DND-41 (cell line): ENCODE measurements around the gene EPS15.

ENCODE experiments used
- ATAC-seq: fragments of 200-7000 bp; cut with Tn5 transposase; 3 replicates; pipeline ENCODE4 v1.9.1; 2021; ENCODE audit warnings: low read depth; ENCODE audit not compliant: insufficient read depth
- DNase-seq: peaks from one replicate; pipeline ENCODE4 v3.0.0-alpha.2; 2020
- H2AFZ ChIP-seq: 2 replicates; pipeline ENCODE4 v1.6.0; 2012; ENCODE audit warnings: low read depth, low read length
- H3K27ac ChIP-seq: 2 replicates; pipeline ENCODE4 v1.5.1; 2012; ENCODE audit warnings: low read length, inconsistent platforms
- H3K27me3 ChIP-seq: fragments of 200-600 bp; sonication (generic); 2 replicates; pipeline ENCODE4 v1.6.0; 2012; ENCODE audit warnings: low read length, mild to moderate bottlenecking, inconsistent platforms; ENCODE audit not compliant: insufficient read depth, poor library complexity
- H3K36me3 ChIP-seq: 2 replicates; pipeline ENCODE4 v1.5.1; 2012; ENCODE audit warnings: low read length, inconsistent platforms; ENCODE audit not compliant: insufficient read depth
- H3K4me1 ChIP-seq: 2 replicates; pipeline ENCODE4 v1.5.1; 2012; ENCODE audit warnings: mild to moderate bottlenecking, low read length; ENCODE audit not compliant: insufficient read depth
- H3K4me2 ChIP-seq: 2 replicates; pipeline ENCODE4 v1.6.0; 2012; ENCODE audit warnings: mild to moderate bottlenecking, moderate library complexity, low read length, inconsistent platforms; ENCODE audit not compliant: insufficient read depth
- H3K4me3 ChIP-seq, 2 experiments: fragments of 200-600 bp in 1 of 2; shearing (Covaris generic) in 1 of 2; 2 replicates each; pipeline ENCODE4 v1.5.1; 2012 to 2016; ENCODE audit warnings: inconsistent platforms in 2 of 2, low read length in 2 of 2, mild to moderate bottlenecking in 2 of 2, low read depth in 1 of 2, moderate library complexity in 1 of 2
- H3K79me2 ChIP-seq: 2 replicates; pipeline ENCODE4 v1.6.0; 2012; ENCODE audit warnings: low read length, inconsistent platforms; ENCODE audit not compliant: insufficient read depth
- H3K9ac ChIP-seq: 2 replicates; pipeline ENCODE4 v1.6.0; 2012; ENCODE audit warnings: low read depth, mild to moderate bottlenecking, inconsistent platforms, low read length, moderate library complexity
- H3K9me3 ChIP-seq: 2 replicates; pipeline ENCODE4 v1.5.1; 2012; ENCODE audit warnings: low read length, moderate library complexity, mild to moderate bottlenecking, inconsistent platforms; ENCODE audit not compliant: insufficient read depth, severe bottlenecking
- H4K20me1 ChIP-seq: 2 replicates; pipeline ENCODE4 v1.6.0; 2012; ENCODE audit warnings: low read length; ENCODE audit not compliant: insufficient read depth
- EZH2 ChIP-seq: IDR thresholded peaks from 3 replicates; pipeline ENCODE4 v1.6.1; 2012; ENCODE audit warnings: borderline replicate concordance, low read depth, mild to moderate bottlenecking, moderate library complexity, low read length, inconsistent platforms; ENCODE audit not compliant: severe bottlenecking
- TF ChIP-seq, protein P1 (sequence below): IDR thresholded peaks from 2 replicates; pipeline ENCODE4 v1.5.1; 2012; ENCODE audit warnings: borderline replicate concordance, low read length, moderate library complexity, mild to moderate bottlenecking; ENCODE audit not compliant: poor library complexity, severe bottlenecking; ENCODE audit errors: extremely low read depth

The EPS15 gene

DNA sequence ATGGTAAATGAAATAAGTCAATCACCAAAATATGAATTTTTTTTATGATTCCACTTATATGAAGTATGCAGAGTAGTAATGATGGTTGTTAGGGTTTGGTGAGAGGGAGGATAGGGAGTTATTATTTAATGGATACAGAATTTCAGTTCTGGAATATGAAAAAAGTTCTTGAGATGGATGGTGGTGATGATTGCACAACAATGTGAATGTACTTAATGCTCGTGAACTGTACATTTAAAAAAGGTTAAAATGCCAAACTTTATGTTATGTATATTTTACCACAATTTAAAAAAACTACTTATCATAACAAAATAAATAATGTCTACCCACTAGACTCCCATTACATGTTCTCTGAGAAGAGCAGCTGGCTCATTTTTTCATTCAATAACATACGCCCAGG lies 133.3 kb downstream of the EPS15 start:
- H2AFZ ChIP-seq = no peak overlapping the region
- H3K36me3 ChIP-seq = peaks cover 32% of the 10 kb centered on the region
- ATAC-seq = no peak
- no peak overlapping the region for H3K4me2 ChIP-seq
- no peaks in the 10 kb centered on the region for H3K4me1 ChIP-seq
- no peak overlapping the region for H3K4me3 ChIP-seq
- no peak for TF ChIP-seq EZH2
- TF ChIP-seq, protein P1, sequence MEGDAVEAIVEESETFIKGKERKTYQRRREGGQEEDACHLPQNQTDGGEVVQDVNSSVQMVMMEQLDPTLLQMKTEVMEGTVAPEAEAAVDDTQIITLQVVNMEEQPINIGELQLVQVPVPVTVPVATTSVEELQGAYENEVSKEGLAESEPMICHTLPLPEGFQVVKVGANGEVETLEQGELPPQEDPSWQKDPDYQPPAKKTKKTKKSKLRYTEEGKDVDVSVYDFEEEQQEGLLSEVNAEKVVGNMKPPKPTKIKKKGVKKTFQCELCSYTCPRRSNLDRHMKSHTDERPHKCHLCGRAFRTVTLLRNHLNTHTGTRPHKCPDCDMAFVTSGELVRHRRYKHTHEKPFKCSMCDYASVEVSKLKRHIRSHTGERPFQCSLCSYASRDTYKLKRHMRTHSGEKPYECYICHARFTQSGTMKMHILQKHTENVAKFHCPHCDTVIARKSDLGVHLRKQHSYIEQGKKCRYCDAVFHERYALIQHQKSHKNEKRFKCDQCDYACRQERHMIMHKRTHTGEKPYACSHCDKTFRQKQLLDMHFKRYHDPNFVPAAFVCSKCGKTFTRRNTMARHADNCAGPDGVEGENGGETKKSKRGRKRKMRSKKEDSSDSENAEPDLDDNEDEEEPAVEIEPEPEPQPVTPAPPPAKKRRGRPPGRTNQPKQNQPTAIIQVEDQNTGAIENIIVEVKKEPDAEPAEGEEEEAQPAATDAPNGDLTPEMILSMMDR = no peak
- no peak overlapping the region for H3K27ac ChIP-seq
- H3K27me3 ChIP-seq = no peaks in the 10 kb centered on the region
- peaks cover 11% of the 10 kb centered on the region for H3K9me3 ChIP-seq
- DNase-seq = no peak
- no peaks in the 10 kb centered on the region for H4K20me1 ChIP-seq
- H3K79me2 ChIP-seq = no peaks in the 10 kb centered on the region
- H3K9ac ChIP-seq = no peak overlapping the region

DNA sequence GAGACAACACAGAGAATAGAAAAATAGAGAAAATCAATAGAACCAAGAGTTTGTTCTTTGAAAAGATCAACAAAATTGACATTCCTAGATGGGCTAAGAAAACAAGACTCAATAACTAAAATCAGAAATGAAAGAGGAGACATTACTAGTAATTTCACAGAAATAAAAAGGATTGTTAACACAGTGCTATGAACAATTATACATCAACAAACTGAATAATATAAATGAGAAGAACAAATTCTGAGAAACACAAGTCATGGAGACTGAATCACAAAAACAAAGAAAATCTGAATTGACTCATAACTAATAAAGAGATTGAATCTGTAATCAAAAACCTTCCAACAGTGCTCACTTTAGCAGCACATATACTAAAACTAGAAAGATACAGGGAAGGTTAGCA lies 137.1 kb downstream of the EPS15 start:
- H3K4me3 ChIP-seq = no peak overlapping the region
- no peak for ATAC-seq
- no peak overlapping the region for H2AFZ ChIP-seq
- no peaks in the 10 kb centered on the region for H3K27me3 ChIP-seq
- H3K4me2 ChIP-seq = no peak overlapping the region
- no peak overlapping the region for H3K9ac ChIP-seq
- H3K27ac ChIP-seq = no peak overlapping the region
- no peaks in the 10 kb centered on the region for H3K79me2 ChIP-seq
- peaks cover 11% of the 10 kb centered on the region for H3K9me3 ChIP-seq
- peaks cover 42% of the 10 kb centered on the region for H3K36me3 ChIP-seq
- TF ChIP-seq EZH2 = no peak
- TF ChIP-seq, protein P1 = no peak
- H4K20me1 ChIP-seq = no peaks in the 10 kb centered on the region
- DNase-seq = no peak
- H3K4me1 ChIP-seq = no peaks in the 10 kb centered on the region

DNA sequence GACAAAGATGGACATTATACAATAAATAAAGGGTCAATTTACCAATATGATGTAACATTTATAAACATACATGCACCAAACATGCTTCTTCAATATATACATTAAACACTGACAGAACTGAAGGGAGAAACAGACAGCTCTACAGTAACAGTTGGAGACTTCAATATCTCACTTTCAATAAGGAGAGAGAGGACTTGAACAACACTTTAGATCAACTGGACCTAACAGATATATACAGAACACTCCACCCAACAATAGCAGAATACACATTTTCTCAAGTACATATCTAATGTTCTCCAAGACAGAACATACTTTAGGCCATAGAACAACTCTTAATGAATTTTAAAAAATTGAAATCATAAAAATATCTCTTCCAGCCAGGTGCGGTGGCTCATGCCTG lies 138.1 kb downstream of the EPS15 start:
- peaks cover 7% of the 10 kb centered on the region for H3K9me3 ChIP-seq
- no peak for TF ChIP-seq EZH2
- TF ChIP-seq, protein P1 = no peak
- no peak overlapping the region for H3K27ac ChIP-seq
- H3K27me3 ChIP-seq = no peaks in the 10 kb centered on the region
- H4K20me1 ChIP-seq = no peaks in the 10 kb centered on the region
- no peak overlapping the region for H3K9ac ChIP-seq
- H3K4me2 ChIP-seq = no peak overlapping the region
- DNase-seq (no peak), ATAC-seq (no peak)
- H3K36me3 ChIP-seq = peaks cover 38% of the 10 kb centered on the region
- H2AFZ ChIP-seq = no peak overlapping the region
- H3K4me1 ChIP-seq = no peaks in the 10 kb centered on the region
- no peaks in the 10 kb centered on the region for H3K79me2 ChIP-seq
- no peak overlapping the region for H3K4me3 ChIP-seq

DNA sequence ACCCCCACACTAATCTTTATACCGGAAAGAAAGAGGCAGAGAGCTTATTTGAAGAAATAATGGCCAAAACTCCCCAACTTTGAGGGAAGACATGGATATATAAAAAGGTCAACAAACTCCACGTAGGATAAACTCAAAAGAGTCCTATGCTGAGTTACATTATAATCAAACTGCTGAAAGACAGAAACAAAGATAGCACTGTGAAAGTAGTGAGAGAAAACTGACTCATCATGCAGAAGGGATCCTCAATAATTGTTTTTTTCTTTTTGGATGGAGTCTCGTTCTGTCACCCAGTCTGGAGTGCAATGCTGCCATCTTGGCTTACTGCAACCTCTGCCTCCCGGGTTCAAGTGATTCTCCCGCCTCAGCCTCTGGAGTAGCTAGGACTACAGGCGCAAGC lies 140.2 kb downstream of the EPS15 start:
- TF ChIP-seq EZH2 = no peak
- TF ChIP-seq, protein P1 = no peak
- ATAC-seq (no peak), DNase-seq (no peak)
- H4K20me1 ChIP-seq = no peaks in the 10 kb centered on the region
- H3K4me1 ChIP-seq = no peaks in the 10 kb centered on the region
- H3K9ac ChIP-seq = no peak overlapping the region
- H3K36me3 ChIP-seq = peaks cover 19% of the 10 kb centered on the region
- H3K27me3 ChIP-seq = no peaks in the 10 kb centered on the region
- no peak overlapping the region for H3K27ac ChIP-seq
- peaks cover 2% of the 10 kb centered on the region for H3K9me3 ChIP-seq
- no peak overlapping the region for H3K4me3 ChIP-seq
- H3K79me2 ChIP-seq = no peaks in the 10 kb centered on the region
- H2AFZ ChIP-seq = no peak overlapping the region
- no peak overlapping the region for H3K4me2 ChIP-seq
